ENCODE data around the gene PORCN. TPM values are rescaled to one million over a fixed set of nuclear protein-coding genes. Genes with fewer than 3 reads are reported as not detected.

PORCN gene
- total and polyA plus RNA-seq, 2 of the 13 experiments (the other 11 are each of a cell fraction or from before 2014, with no cell fraction given): 3.9 to 5.8 TPM

GRCh38 chrX:48459483-48459882, 49.3 kb upstream of the PORCN start (continued):
- TF ChIP-seq HMGXB3 (CRISPR knock-in tag; IDR thresholded peaks at IDR 0.05; ENCODE audit: borderline replicate concordance): no peak

GRCh38 chrX:48460031-48460430, 48.8 kb upstream of the PORCN start:
- in situ Hi-C loops (cut with HindIII; ENCODE audit: extremely low pct_ligation_motif_present, low pct_unique_long_range_greater_than_20kb) (no loop called here), intact Hi-C loops (cut with micrococcal nuclease; ENCODE audit: unreplicated experiment) (no loop called here)
- no peak overlapping the region for H3K4me2 ChIP-seq (ENCODE audit: low read depth, low read length)
- no TSS peak for BruUV-seq (replicated peaks)
- no peaks in the 10 kb centered on the region for H3K79me2 ChIP-seq (ENCODE audit: insufficient read depth, low read length)
- ChIA-PET CTCF (ENCODE audit: low intra/inter-chr PET ratio, low total read pairs) (no interaction called here), POLR2A (interaction anchor here (1.1 kb wide), 1 partner anchor 11 kb away, joined by 3 read pairs; no protein-coding TSS in a partner anchor)
- ATAC-seq (no peak), DNase-seq (ENCODE audit: low spot score) (no peak), FAIRE-seq (no peak)
- 100% methylated on average over 3 of the region's 3 CpGs for WGBS (ENCODE audit: low lambda C conversion rate)
- H3K36me3 ChIP-seq (replicated peaks in 1 of 2; ENCODE audit: control insufficient read depth in 1 of 2, insufficient read depth in 2 of 2, low read length in 2 of 2): peaks cover 1 to 13% of the 10 kb centered on the region in 2 experiments; a peak in 3 of 5 replicates
- H3K4me3 ChIP-seq (replicated peaks in 1 of 3; ENCODE audit: insufficient read depth in 1 of 3, low read depth in 2 of 3, low read length in 3 of 3): no peak overlapping the region
- peaks cover 11% of the 10 kb centered on the region for H3K4me1 ChIP-seq (ENCODE audit: insufficient read depth, low read length)
- H3K9me3 ChIP-seq (ENCODE audit: low read length): no peaks in the 10 kb centered on the region
- peaks cover 2% of the 10 kb centered on the region; the same call in 1 of the 2 replicates for H4K20me1 ChIP-seq (ENCODE audit: insufficient read depth, low read length)
- no peak overlapping the region for H3K9ac ChIP-seq (ENCODE audit: insufficient read depth, low read depth, low read length)
- H3K27ac ChIP-seq (ENCODE audit: extremely low read length, insufficient read depth, low read length): no peak overlapping the region
- no peaks in the 10 kb centered on the region for H3K27me3 ChIP-seq (ENCODE audit: control insufficient read depth in 1 of 2, insufficient read depth in 2 of 2, low read length in 2 of 2)
- H2AFZ ChIP-seq (ENCODE audit: low read length): no peak overlapping the region
- TF ChIP-seq ZNF615 (CRISPR knock-in tag; IDR thresholded peaks at IDR 0.05; ENCODE audit: borderline replicate concordance) (no peak), MXD4 (CRISPR knock-in tag; IDR thresholded peaks at IDR 0.05) (no peak), MTERF4 (CRISPR knock-in tag; IDR thresholded peaks at IDR 0.05) (no peak), JUN (CRISPR knock-in tag; IDR thresholded peaks at IDR 0.05) (no peak), ZNF446 (CRISPR knock-in tag; IDR thresholded peaks at IDR 0.05) (no peak), MTF2 (CRISPR knock-in tag; IDR thresholded peaks at IDR 0.05; ENCODE audit: borderline replicate concordance) (no peak), ZSCAN12 (CRISPR knock-in tag; IDR thresholded peaks at IDR 0.05) (no peak), ZNF256 (CRISPR knock-in tag; conservative IDR thresholded peaks at IDR 0.05) (no peak), ZNF616 (CRISPR knock-in tag; IDR thresholded peaks at IDR 0.05; ENCODE audit: low read depth) (no peak), KAT7 (CRISPR knock-in tag; IDR thresholded peaks at IDR 0.05; ENCODE audit: borderline replicate concordance) (no peak), ZBTB3 (CRISPR knock-in tag; IDR thresholded peaks at IDR 0.05; ENCODE audit: borderline replicate concordance, low read depth) (no peak), ZNF709 (CRISPR knock-in tag; IDR thresholded peaks at IDR 0.05) (no peak), ZNF678 (CRISPR knock-in tag; IDR thresholded peaks at IDR 0.05) (no peak), CHD2 (IDR thresholded peaks at IDR 0.05; ENCODE audit: low read depth, low read length) (no peak), ZNF431 (CRISPR knock-in tag; IDR thresholded peaks at IDR 0.05; ENCODE audit: borderline replicate concordance, low read depth) (no peak), ZNF614 (CRISPR knock-in tag; IDR thresholded peaks at IDR 0.05; ENCODE audit: borderline replicate concordance) (no peak), SRF (IDR thresholded peaks at IDR 0.05; ENCODE audit: low read depth, low read length) (no peak), TOPORS (CRISPR knock-in tag; IDR thresholded peaks at IDR 0.05) (no peak)

All from HepG2 (cell line).